ENCODE data around the gene TSSK2.
"Not testable (repeated sequence)": the region's sequence is repeated elsewhere in the genome, so short reads cannot be mapped to it uniquely, and the experiment has no call there.

TSSK2 gene

GRCh38 chr22:19130959-19131684, at the start of gene TSSK2:
TSSK2 (plus strand) TSS chr22:19131308; CDS start chr22:19131400, 92 bp downstream.
- no peak for DNase-seq

- no peak for DNase-seq
Observed at GRCh38 chr22:19081351-19081750, 49.8 kb upstream of the TSSK2 start.

GRCh38 chr22:19082101-19082500, 49.0 kb upstream of the TSSK2 start:
- peak; percentile 69 for DNase-seq

- no peak for DNase-seq
Observed at GRCh38 chr22:19082793-19083192, 48.3 kb upstream of the TSSK2 start.

GRCh38 chr22:19084126-19084525, 47.0 kb upstream of the TSSK2 start:
- not testable (repeated sequence) for DNase-seq

- DNase-seq = not testable (repeated sequence)
Observed at GRCh38 chr22:19084586-19084985, 46.5 kb upstream of the TSSK2 start.

GRCh38 chr22:19085233-19085718, 45.8 kb upstream of the TSSK2 start:
- peak; percentile 48 for DNase-seq

- peak; percentile 62 for DNase-seq
Observed at GRCh38 chr22:19086417-19086816, 44.7 kb upstream of the TSSK2 start.

GRCh38 chr22:19086896-19087295, 44.2 kb upstream of the TSSK2 start:
- no peak for DNase-seq

GRCh38 chr22:19088866-19089595, 42.1 kb upstream of the TSSK2 start:
- DNase-seq = no peak

- no peak for DNase-seq
Observed at GRCh38 chr22:19090183-19090582, 40.9 kb upstream of the TSSK2 start.

- no peak for DNase-seq
Observed at GRCh38 chr22:19090586-19091127, 40.5 kb upstream of the TSSK2 start.

- no peak for DNase-seq
Observed at GRCh38 chr22:19092725-19093124, 38.4 kb upstream of the TSSK2 start.

- DNase-seq = no peak
Observed at GRCh38 chr22:19094393-19094997, 36.6 kb upstream of the TSSK2 start.

- DNase-seq = no peak
Observed at GRCh38 chr22:19096555-19096954, 34.6 kb upstream of the TSSK2 start.

GRCh38 chr22:19097518-19097917, 33.6 kb upstream of the TSSK2 start:
- peak; percentile 41 for DNase-seq

GRCh38 chr22:19098157-19098556, 33.0 kb upstream of the TSSK2 start:
- DNase-seq = no peak

GRCh38 chr22:19103880-19104821, 27.0 kb upstream of the TSSK2 start:
- peak; percentile 64 for DNase-seq

GRCh38 chr22:19105456-19105855, 25.7 kb upstream of the TSSK2 start:
- no peak for DNase-seq

- no peak for DNase-seq
Observed at GRCh38 chr22:19105867-19106802, 25.0 kb upstream of the TSSK2 start.
